Gastroesophageal sphincter (tissue), 4 donors: ENCODE measurements around the gene BLTP3A. TPM values are rescaled to one million over a fixed set of nuclear protein-coding genes. Genes with fewer than 3 reads are reported as not detected.
A peak's percentile ranks its signal among the peaks of the same experiment; 100 is the strongest.
"Not testable (repeated sequence)": the region's sequence is repeated elsewhere in the genome, so short reads cannot be mapped to it uniquely, and the experiment has no call there.

Source experiments
- ATAC-seq: fragments of 150-250 bp; one replicate; pipeline ENCODE4 v1.9.1; 2016; ENCODE audit warnings: mild to moderate bottlenecking, moderate library complexity
- H3K27ac ChIP-seq, 4 donors: fragments of 200-600 bp; sonication (generic) in 3 of 4; 1 replicate in 3 of 4; 2 replicates in 1 of 4; pipeline ENCODE4 v1.5.1; 2016 to 2019
- H3K27me3 ChIP-seq: fragments of 200-600 bp; sonication (generic); one replicate; pipeline ENCODE4 v1.5.1; 2019
- H3K36me3 ChIP-seq, 2 donors: fragments of 200-600 bp; sonication (generic); one replicate each; pipeline ENCODE4 v1.5.1; 2019; ENCODE audit warnings: control low read depth in 1 of 2
- H3K4me1 ChIP-seq, 3 donors: fragments of 200-600 bp; sonication (generic); 1 replicate in 2 of 3; 2 replicates in 1 of 3; pipeline ENCODE4 v1.5.1; 2016 to 2019; ENCODE audit warnings: control low read depth in 2 of 3
- H3K4me3 ChIP-seq, 2 donors: fragments of 200-600 bp; sonication (generic); one replicate each; pipeline ENCODE4 v1.5.1; 2019; ENCODE audit warnings: mild to moderate bottlenecking in 1 of 2, moderate library complexity in 1 of 2
- H3K9me3 ChIP-seq, 3 donors: fragments of 200-600 bp; sonication (generic); one replicate each; pipeline ENCODE4 v1.5.1; 2017 to 2019; ENCODE audit warnings: control low read depth in 2 of 3
- EP300 ChIP-seq: sonication (generic); formaldehyde crosslinking; IDR thresholded peaks from one replicate; pipeline ENCODE4 v1.6.1; 2017; ENCODE audit warnings: antibody characterized with exemption, mild to moderate bottlenecking
- POLR2A ChIP-seq, 2 donors: fragments of 450-650 bp; IDR thresholded peaks; one replicate each; pipeline ENCODE4 v1.6.1; 2017; ENCODE audit warnings: antibody characterized with exemption in 2 of 2, mild to moderate bottlenecking in 2 of 2, moderate library complexity in 1 of 2
- POLR2AphosphoS5 ChIP-seq: sonication (generic); formaldehyde crosslinking; IDR thresholded peaks from one replicate; pipeline ENCODE4 v1.6.1; 2017; ENCODE audit warnings: antibody characterized with exemption
- WGBS, 2 donors: methylation state at CpG; one replicate each; pipeline ENCODE4 v1.1.5; 2018; ENCODE audit warnings: low coverage in 1 of 2; 5-methylcytosine and 5-hydroxymethylcytosine counted together
- total RNA-seq, 4 donors: library from RNA; depleted of rRNA; stranded (reverse); fragments of >200 nt; gene quantifications; one replicate each; pipeline ENCODE4 v1.1.0, GENCODE V29; 2016
- TF ChIP-seq, protein P1 (sequence below), 4 experiments: fragments of 200-600 bp in 2 of 4; fragments of 450-650 bp in 2 of 4; sonication (generic) in 1 of 4; IDR thresholded peaks; one replicate each; pipeline ENCODE4 v1.5.1; 2017 to 2019; ENCODE audit warnings: antibody characterized with exemption in 4 of 4, mild to moderate bottlenecking in 2 of 4, moderate library complexity in 2 of 4

The BLTP3A gene
- total RNA-seq, 4 donors from 2014 or later: 6.4 to 11.8 (median 7.7) TPM

DNA sequence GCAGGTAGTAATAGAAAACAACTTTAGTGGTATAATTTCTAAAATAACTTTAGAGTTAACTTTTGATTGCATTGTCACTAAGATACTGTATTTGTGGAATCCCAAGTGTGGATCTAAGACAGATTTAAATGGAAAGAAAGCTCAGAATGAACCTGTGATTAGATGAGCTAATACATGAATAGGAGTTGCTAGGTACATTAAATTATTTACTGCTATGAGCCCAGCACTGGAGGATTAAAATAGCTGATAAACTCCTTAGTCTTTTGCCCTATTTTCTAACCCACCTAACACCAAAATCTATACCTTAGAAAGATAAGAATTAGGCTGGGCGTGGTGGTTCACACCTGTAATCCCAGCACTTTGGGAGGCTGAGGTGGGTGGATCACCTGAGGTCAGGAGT lies 23.7 kb upstream of the BLTP3A start:
- Histone ChIP-seq H3K27me3 (no peaks in the 10 kb centered on the region), H3K4me1 (no peaks in the 10 kb centered on the region), H3K36me3 (peaks cover 2 to 100% of the 10 kb centered on the region in 2 donors), H3K9me3 (no peaks in the 10 kb centered on the region), H3K27ac (no peak overlapping the region), H3K4me3 (no peak overlapping the region)
- no peak for TF ChIP-seq EP300
- no peak for TF ChIP-seq POLR2A (IDR thresholded peaks at IDR 0.05)
- WGBS, 2 donors: 92 to 100% methylated on average over 1 of the region's 1 CpG
- no peak for ATAC-seq

DNA sequence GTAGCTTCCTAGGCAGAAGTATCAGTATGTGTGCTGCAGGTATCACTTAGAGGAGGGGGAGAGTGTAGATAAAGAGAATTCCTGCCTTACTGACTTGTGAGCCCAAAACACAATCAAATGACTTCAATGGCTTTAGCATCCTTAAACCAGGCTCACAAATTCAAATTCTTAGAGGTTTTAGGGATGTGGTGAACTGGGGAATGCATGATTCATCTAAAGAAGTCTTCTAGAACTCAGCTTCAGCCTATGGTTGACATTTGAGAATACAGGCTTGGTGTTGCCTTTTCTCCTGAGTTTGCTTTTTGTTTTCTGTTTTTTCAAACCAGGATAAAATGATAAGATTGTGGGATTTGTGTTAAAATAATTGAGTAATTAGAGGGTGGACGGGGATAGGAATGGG lies 20.2 kb upstream of the BLTP3A start:
- Histone ChIP-seq H3K27me3 (no peaks in the 10 kb centered on the region), H3K27ac (no peak overlapping the region), H3K36me3 (peaks cover 6 to 99% of the 10 kb centered on the region in 2 donors), H3K4me3 (no peak overlapping the region), H3K9me3 (no peaks in the 10 kb centered on the region), H3K4me1 (no peaks in the 10 kb centered on the region)
- WGBS, 2 donors: 80 to 87% methylated on average over 1 of the region's 1 CpG
- no peak for ATAC-seq
- no peak for TF ChIP-seq EP300
- no peak for TF ChIP-seq POLR2A (IDR thresholded peaks at IDR 0.05)
- TF ChIP-seq POLR2AphosphoS5: no peak
- TF ChIP-seq, protein P1, sequence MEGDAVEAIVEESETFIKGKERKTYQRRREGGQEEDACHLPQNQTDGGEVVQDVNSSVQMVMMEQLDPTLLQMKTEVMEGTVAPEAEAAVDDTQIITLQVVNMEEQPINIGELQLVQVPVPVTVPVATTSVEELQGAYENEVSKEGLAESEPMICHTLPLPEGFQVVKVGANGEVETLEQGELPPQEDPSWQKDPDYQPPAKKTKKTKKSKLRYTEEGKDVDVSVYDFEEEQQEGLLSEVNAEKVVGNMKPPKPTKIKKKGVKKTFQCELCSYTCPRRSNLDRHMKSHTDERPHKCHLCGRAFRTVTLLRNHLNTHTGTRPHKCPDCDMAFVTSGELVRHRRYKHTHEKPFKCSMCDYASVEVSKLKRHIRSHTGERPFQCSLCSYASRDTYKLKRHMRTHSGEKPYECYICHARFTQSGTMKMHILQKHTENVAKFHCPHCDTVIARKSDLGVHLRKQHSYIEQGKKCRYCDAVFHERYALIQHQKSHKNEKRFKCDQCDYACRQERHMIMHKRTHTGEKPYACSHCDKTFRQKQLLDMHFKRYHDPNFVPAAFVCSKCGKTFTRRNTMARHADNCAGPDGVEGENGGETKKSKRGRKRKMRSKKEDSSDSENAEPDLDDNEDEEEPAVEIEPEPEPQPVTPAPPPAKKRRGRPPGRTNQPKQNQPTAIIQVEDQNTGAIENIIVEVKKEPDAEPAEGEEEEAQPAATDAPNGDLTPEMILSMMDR (IDR thresholded peaks at IDR 0.05): no peak

DNA sequence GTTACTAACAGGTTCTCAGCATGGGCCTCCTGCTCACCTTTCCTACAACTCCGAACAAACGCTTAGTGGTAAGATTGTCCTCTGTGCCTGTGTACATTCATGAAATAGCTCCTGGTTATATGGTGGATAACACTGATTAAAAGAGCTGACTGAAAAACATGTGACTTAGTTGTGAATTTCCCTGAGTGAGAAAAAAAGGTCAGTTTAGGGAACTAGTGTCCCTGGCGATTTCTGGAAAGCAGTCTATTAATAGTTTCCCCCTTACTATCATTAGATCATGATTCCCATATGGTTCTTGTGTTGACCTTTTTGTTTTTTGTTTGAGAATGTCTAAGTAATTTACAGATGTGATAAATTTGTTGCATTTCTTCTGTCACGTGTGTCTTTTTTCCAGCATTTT lies 18.9 kb upstream of the BLTP3A start:
- peaks cover 6 to 92% of the 10 kb centered on the region in 2 donors for H3K36me3 ChIP-seq
- WGBS, 2 donors: 54 to 81% methylated on average over 2 to 4 of the region's 4 CpGs
- peak overlapping the region in 1 of 4 donors; percentile 8 for H3K27ac ChIP-seq
- no peaks in the 10 kb centered on the region for H3K4me1 ChIP-seq
- H3K4me3 ChIP-seq: no peak overlapping the region
- ATAC-seq: no peak
- H3K9me3 ChIP-seq: no peaks in the 10 kb centered on the region
- no peaks in the 10 kb centered on the region for H3K27me3 ChIP-seq
- TF ChIP-seq POLR2A (IDR thresholded peaks at IDR 0.05) (no peak), EP300 (no peak), POLR2AphosphoS5 (no peak)
- TF ChIP-seq, protein P1 (IDR thresholded peaks at IDR 0.05): no peak

DNA sequence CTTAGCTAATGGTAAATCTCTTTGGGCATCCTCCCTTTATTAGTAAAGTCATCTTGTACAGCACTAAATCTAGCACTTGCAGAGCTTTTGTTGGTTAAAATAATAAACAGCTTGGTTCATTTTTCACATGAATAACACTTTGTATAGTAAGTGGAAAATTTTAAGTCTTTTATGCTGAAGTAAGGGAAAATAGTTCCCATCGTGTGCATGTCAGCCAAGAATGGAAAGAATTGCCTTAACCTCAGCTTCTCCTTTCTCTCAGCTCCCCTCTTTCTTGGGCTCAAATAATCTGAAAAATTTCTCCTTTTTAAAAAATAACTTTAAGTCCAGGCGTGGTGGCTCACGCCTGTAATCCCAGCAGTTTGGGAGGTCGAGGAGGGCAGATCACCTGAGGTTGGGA lies 18.0 kb upstream of the BLTP3A start:
- Histone ChIP-seq H3K9me3 (no peaks in the 10 kb centered on the region), H3K4me3 (no peak overlapping the region), H3K27me3 (no peaks in the 10 kb centered on the region), H3K4me1 (no peaks in the 10 kb centered on the region), H3K27ac (no peak overlapping the region), H3K36me3 (peaks cover 6 to 89% of the 10 kb centered on the region in 2 donors)
- TF ChIP-seq POLR2A (IDR thresholded peaks at IDR 0.05) (no peak), POLR2AphosphoS5 (no peak), EP300 (no peak)
- TF ChIP-seq, protein P1 (IDR thresholded peaks at IDR 0.05): no peak
- WGBS, 2 donors: 20 to 73% methylated on average over 1 to 3 of the region's 4 CpGs
- no peak for ATAC-seq

DNA sequence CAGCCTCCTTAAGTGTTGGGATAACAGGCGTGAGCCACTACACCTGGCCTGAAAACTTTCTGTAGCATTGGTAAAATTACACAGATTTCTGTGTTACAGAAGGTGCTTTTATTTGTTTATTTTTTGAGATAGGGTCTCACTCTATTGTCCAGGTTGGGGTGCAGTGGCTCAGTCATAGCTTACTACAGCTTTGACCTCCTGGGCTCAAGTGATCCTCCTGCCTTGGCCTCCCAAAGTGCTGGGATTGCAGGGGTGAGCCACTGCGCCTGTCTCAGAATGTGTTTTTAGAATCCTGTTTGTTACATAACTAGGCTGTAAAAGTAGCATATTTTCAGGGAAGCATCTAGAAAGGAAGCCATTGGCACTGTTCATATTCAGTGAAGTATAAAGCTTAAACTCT lies 16.9 kb upstream of the BLTP3A start:
- H3K9me3 ChIP-seq: no peaks in the 10 kb centered on the region
- WGBS, 2 donors: 93 to 100% methylated on average over 2 of the region's 2 CpGs
- H3K4me3 ChIP-seq: no peak overlapping the region
- no peaks in the 10 kb centered on the region for H3K27me3 ChIP-seq
- H3K36me3 ChIP-seq: peaks cover 6 to 89% of the 10 kb centered on the region in 2 donors
- TF ChIP-seq, protein P1 (IDR thresholded peaks at IDR 0.05): no peak
- TF ChIP-seq POLR2AphosphoS5 (no peak), POLR2A (IDR thresholded peaks at IDR 0.05) (no peak), EP300 (no peak)
- ATAC-seq: no peak
- no peak overlapping the region for H3K27ac ChIP-seq
- no peaks in the 10 kb centered on the region for H3K4me1 ChIP-seq

DNA sequence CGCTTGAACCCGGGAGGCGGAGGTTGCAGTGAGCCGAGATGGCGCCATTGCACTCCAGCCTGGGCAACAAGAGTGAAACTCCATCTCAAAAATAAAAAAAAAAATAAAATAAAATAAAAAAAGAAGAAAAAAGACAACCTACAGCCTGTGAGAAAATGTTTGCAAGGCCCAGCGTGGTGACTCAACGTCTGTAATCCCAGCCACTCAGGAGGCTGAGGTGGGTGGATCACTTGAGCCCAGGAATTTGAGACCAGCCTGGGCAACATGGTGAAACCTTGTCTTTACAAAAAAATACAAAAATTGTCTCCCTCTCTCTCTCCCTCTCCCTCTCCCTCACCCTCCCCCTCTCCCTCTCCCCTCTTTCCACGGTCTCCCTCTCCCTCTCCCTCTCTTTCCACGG lies 6.5 kb upstream of the BLTP3A start:
- not testable (repeated sequence) for H3K4me1 ChIP-seq, H3K9me3 ChIP-seq, ATAC-seq, H3K4me3 ChIP-seq, H3K27ac ChIP-seq, H3K27me3 ChIP-seq, H3K36me3 ChIP-seq
- 93 to 97% methylated on average over 4 to 6 of the region's 9 CpGs for WGBS, 2 donors

DNA sequence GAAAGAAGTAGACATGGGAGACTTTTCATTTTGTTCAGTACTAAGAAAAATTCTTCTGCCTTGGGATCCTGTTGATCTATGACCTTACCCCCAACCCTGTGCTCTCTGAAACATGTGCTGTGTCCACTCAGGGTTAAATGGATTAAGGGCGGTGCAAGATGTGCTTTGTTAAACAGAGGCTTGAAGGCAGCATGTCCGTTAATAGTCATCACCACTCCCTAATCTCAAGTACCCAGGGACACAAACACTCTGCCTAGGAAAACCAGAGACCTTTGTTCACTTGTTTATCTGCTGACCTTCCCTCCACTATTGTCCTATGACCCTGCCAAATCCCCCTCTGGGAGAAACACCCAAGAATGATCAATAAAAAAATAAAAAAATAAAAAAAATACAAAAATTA lies 4.7 kb upstream of the BLTP3A start:
- H3K4me1 ChIP-seq, H3K9me3 ChIP-seq, H3K27ac ChIP-seq, H3K36me3 ChIP-seq, H3K27me3 ChIP-seq, ATAC-seq, H3K4me3 ChIP-seq: not testable (repeated sequence)
- 81 to 83% methylated on average over 2 of the region's 2 CpGs for WGBS, 2 donors
